Erythroblast (primary cell): ENCODE results near the gene HS6ST1.

ENCODE experiments used
- GATA1 ChIP-seq: IDR thresholded peaks from 2 replicates; pipeline ENCODE4 v1.6.1; 2011; ENCODE audit warnings: low read depth, mild to moderate bottlenecking, control low read depth, low read length, moderate library complexity
- POLR2A ChIP-seq: IDR thresholded peaks from 2 replicates; pipeline ENCODE4 v1.6.1; 2011; ENCODE audit warnings: mild to moderate bottlenecking, low read length

DNA sequence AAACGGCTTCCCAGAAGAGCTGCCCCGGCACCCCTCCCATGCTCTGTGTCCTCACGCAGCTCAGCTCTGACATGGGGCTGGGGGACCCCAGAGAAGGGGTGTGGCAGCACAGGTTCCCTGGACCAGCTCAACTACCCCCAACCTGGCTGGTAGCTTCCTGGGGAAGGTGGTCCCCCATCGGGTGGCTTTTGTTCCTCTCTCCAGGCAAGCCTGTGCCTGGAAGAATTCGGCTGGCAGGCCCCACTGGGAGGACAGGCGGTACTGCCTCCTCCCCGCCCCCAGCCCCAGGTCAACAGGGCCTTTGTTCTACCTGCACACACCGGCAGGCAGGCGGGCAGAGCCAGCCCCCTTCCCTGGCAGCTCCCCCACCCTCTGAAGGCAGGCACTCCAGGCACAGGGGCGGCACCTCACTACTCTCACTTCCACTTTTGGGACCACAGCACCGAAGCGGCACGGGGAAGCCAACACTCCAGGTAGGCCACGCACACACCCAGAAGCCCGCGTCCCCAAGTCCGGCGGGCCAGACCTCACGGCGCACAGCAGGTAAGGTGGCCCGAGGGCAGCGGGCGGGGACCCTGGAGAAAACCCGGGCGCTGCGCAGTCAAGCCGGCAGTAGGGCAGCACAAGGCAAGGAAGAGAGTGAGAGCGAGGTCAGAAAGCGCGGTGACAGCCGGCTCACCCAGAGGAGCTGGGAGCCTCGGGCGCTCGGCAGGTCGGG is 1.3 kb downstream of the HS6ST1 start:
- no peak for TF ChIP-seq POLR2A
- no peak for TF ChIP-seq GATA1
